Stimulated activated CD4-positive, alpha-beta T cell treated with anti-CD3 and anti-CD28 coated beads, TNF-alpha, amount 100 ng/mL, for 24 hours (primary cell): Measurements from ENCODE around the gene CADM3.

Experiments used
- DNase-seq, 3 experiments: peaks; one replicate each; pipeline ENCODE4 v3.0.0-alpha.2; 2020; ENCODE audit warnings: low read depth in 3 of 3

The CADM3 gene

GRCh38 chr1:159172614-159173291 lies 1.3 kb downstream of the CADM3 start:
- no peak for DNase-seq

DNA sequence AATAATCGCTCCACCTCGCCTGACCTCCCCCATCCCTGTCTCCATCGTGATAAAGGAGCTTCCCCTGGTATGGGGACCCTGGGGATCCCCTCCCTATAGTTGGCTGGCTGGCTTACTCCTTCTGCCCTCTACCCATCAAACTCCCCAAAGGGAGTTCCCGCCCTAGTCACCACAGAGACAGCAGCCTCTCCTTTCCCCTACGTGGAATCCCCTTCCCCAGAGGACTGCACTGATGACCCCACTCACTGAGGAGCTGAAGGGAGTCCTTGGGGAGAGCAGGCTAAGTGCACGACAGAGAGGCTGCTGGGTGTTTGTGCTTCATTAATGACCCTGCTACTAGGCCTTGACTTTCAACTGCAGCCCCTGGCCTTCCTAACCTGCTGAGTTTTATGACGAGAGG lies 1.9 kb downstream of the CADM3 start:
- DNase-seq, result no peak

GRCh38 chr1:159175571-159175970 lies 4.2 kb downstream of the CADM3 start:
- DNase-seq, result no peak

GRCh38 chr1:159177272-159177907 lies 6.0 kb downstream of the CADM3 start:
- no peak for DNase-seq

DNA sequence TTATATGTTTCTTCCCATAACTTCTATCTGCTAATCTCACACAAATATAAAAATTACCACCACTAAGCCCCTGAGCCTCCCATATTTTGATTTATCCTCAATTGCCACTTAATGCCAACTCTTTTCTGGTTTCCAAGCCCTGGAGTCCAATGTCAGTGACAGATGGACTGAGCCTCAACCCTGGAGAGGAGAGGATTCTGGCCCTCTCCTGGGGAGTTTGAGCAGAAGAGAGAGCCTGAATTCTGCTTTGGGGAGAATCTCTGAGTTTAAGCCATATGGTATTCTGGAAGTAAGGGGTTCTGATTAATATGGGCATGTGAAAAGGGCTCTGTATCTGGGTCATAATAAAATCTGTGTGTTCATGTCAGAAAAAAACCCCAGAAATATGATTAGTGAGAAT lies 8.5 kb downstream of the CADM3 start:
- no peak for DNase-seq

DNA sequence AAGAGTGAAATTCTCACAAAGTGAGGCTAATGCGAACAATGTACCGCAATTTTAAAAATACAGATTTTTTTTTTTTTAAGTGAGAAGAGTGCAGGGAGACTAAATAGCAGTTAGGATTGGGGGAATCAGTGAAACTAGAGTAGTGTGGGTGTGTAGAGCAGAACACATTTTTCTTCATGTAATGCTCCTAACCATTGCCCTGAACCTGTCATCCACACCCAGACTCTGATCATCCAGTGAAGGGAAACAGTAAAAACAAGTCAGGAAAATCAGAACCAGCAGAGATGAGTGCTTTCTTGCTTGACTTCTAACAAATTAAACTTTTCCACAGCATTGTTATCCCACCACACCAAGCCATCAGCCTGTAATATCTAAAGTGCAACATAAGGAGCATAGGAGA lies 9.1 kb downstream of the CADM3 start:
- DNase-seq, result no peak

DNA sequence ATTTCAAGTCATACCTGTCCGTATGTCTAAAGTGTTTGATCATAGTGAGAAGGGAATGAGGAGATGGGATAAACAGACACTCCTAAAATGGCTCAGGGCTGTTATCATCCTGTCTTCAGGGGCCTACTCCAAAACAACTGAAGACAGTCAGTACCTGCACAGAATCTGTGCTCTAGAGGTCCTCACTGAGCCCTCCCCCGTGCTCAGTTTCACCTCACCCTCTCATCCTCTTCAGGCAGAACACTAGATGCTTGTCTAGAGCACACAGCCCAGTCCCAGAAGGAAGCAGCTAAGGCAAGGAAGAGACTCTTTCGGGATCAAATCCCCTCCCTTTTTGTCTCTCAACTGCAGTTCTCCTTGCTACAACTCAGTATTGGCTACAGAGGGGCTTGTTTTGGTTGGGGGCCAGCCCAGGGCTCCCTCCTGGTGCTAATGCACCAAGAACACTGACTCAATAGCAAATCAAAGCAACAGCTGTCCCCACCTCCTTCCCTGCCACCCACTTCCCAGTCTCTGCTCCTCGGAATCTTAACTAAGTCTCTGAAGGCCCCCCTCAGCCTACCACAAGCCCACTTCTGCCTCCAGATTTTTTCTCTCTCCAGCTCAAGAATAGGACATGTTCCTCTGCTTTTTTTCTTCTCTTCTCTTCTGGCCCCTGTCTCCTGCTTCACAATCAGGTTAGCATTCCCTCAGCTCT lies 10.1 kb downstream of the CADM3 start:
- DNase-seq, result no peak

GRCh38 chr1:159184201-159184600 lies 12.8 kb downstream of the CADM3 start:
- no peak for DNase-seq

GRCh38 chr1:159185121-159185520 lies 13.7 kb downstream of the CADM3 start:
- DNase-seq, result no peak

- no peak for DNase-seq
Observed at GRCh38 chr1:159187033-159187432, 15.6 kb downstream of the CADM3 start.

GRCh38 chr1:159187647-159188374 lies 16.4 kb downstream of the CADM3 start:
- no peak for DNase-seq

DNA sequence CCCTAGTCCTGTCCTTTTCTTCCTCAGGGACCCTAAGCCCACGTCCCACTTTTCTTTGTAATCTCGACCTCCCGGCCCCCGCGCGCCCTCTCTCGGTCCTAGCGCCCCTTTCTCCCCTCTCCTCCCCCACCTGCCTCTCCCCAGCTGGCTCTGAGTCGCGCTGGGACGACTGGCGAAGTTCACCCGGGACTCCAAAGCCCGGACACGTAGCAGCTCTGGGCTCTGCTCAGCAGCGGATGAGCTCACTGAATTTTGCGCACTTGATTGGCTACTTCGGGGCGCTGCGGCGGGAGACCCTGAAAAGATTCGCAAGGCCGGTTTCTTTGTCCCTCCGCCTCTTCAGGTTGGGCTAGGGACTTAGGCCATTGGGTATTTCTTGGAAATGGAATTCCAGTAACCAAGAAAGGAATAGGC lies 17.0 kb downstream of the CADM3 start:
- DNase-seq, result peak in 1 of 3 experiments; percentile 6

- no peak for DNase-seq
Observed at GRCh38 chr1:159190441-159190840, 19.0 kb downstream of the CADM3 start.

- no peak for DNase-seq
Observed at GRCh38 chr1:159196543-159196942, 25.1 kb downstream of the CADM3 start.

DNA sequence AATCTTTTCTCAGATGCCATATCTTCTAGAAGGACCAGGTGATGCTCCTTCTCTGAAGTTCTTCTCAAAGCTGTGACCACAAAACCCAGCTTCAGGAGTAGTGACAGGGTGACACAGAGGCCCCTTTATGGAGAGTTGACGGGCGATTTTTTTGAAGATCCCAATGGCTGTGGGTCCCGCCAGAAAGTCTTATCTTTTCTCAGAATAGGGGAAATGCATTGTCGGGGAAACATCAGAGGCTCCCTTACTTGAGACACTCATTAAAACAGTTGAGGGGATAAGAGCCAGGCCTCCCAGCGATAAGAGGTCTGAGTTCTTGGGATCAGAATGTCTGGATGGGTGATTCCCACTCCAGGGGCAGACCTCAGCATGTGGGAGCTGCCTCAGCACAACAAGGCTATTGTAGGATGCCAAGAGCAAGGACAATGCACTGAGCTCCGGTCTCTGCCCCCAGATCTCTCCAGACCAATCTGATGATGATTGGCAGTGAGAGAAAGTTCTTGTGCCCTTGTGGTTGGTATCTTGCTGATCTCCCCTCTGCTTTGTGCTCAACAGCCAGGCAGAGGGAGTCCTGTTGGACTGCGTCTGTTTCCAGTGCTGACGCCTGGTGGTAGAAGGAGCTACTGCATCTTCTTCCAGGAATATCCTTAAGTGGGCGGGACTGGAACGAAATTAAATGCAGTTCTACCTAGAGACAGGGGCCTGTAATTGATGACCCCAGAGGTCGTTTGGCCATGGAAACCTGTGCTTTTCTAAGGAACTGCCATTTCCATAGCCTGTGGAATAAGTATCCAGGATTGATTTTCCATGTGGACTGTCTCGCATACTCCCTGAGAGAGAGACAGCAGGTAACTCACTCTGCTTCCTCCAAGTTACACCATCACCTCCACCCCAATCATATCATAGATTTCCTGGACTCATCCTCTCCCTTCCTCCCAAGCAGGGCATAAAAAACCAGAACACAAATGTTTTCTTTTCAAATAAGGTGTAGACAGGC lies 26.4 kb downstream of the CADM3 start:
- peak; percentile 25 to 56 (median 26) for DNase-seq

GRCh38 chr1:159199901-159200300 lies 28.5 kb downstream of the CADM3 start:
- DNase-seq, result no peak

GRCh38 chr1:159200769-159201168 lies 29.4 kb downstream of the CADM3 start:
- DNase-seq, result no peak

DNA sequence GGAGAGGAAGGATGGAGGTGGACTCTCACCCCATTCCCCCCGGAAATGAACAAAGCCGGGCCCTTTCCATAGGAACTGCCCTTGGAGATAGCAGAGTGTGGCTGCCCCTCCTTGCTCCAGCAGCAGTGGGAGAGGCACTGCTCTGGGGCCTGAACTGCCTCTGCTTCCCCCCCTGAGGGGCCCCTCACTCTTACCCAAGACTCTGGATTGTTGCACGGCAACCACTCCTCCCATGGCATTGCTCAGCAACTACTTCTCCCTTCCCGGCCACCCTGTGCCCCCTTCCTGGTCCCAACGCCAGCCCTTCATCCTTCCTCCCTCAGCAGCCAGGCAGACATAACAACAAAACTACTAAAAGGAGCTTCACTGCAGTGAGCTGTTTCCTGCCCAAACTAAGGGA lies 30.2 kb downstream of the CADM3 start:
- DNase-seq, result no peak

DNA sequence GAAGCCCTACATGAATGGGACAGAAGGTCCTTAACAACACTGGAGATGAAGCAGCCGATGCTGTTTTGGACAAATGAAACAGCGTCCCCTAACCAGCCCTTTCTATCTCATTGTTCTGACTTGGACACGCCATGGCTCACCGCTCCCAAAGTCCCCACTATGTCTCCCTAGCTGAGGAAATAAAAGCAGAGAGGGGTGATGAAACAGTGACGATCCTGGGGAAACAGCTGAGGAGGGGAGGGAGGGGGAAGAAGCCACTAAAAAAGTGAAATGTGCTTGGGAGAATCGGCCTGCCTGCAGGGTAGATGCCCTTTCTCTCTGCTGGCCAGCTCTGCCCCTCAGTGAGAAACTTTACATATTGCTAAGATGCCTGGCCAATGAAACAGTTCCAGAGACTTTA lies 32.2 kb downstream of the CADM3 start:
- DNase-seq, result no peak

DNA sequence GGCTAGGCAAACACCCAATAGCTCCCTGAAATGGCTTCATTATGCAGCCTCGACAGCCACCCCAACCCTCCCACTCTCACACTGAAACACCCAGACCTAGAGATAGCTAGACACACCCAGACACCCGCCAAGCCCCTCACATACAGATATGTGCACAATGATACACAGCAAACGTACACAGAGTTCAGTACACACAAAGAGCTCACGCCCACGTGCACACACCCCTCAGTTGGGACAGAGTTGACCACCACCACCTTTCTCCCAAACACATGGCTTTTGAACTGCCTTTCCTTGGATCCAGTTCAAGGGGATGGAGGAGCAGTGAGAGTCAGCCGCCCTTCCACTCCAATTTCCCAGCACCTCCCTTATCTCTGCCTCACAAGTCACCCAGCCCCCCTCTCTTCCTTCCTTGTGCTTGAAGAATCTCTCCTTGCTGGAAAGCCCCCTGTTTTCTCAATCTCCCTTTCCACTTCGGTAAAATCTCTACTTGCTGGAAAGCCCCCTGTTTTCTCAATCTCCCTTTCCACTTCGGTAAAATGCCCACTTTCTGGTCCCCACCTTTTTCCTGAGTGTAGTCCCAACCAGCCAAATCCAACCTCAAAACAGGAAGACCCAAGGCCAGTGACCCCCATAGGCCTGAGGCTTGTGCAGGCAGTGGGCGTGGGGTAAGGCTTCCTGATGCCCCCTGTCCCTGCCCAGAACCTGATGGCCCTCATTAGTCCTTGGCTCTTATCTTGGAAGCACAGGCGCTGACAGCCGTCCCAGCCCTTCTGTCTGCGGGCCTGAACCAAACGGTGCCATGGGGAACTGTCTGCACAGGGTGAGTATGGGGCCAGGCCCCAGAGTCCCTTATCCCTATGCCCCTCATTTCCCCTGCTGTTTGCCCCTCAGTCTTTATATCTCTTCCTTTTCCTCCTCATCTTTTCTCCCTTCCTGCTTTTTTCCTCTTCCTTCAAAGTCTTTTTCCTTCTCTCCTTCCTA lies 33.0 kb downstream of the CADM3 start, which contains the start of gene ACKR1:
TSS of gene ACKR1 (plus strand) at position 715 of the 981 bp plus-strand sequence. CDS start at position 800, 85 bp downstream.
- DNase-seq, result no peak
